Calu3 (cell line): ENCODE data around the gene DEFB132. TPM values are rescaled to one million over a fixed set of nuclear protein-coding genes. Genes with fewer than 3 reads are reported as not detected.

Source experiments
- BruUV-seq: library from RNA; stranded (reverse); fragments of 400-500 nt; replicated peaks from 2 replicates; lab custom pipeline; 2021; lab: Mats Ljungman, UMichigan
- CTCF ChIA-PET: fragments of 300-600 bp; sonication (Branson Sonifier 250); formaldehyde crosslinking; loops from one replicate; lab custom pipeline; 2022; ENCODE audit warnings: antibody characterized with exemption; lab: Charles Lee
- DNase-seq: peaks from one replicate; pipeline ENCODE4 v3.0.0; 2022
- H3K27ac Mint-ChIP-seq: one replicate; pipeline ENCODE4 v1.8.0; 2022; ENCODE audit warnings: mixed read lengths; ENCODE audit not compliant: unreplicated experiment
- H3K27me3 Mint-ChIP-seq: one replicate; pipeline ENCODE4 v1.8.0; 2022; ENCODE audit warnings: mixed read lengths; ENCODE audit not compliant: unreplicated experiment
- H3K36me3 Mint-ChIP-seq: one replicate; pipeline ENCODE4 v1.8.0; 2022; ENCODE audit warnings: mild to moderate bottlenecking, moderate library complexity, mixed read lengths; ENCODE audit not compliant: insufficient read depth, unreplicated experiment
- H3K4me1 Mint-ChIP-seq: one replicate; pipeline ENCODE4 v1.8.0; 2022; ENCODE audit warnings: mild to moderate bottlenecking, low read depth, mixed read lengths; ENCODE audit not compliant: unreplicated experiment
- H3K4me3 Mint-ChIP-seq: one replicate; pipeline ENCODE4 v1.8.0; 2022; ENCODE audit warnings: mild to moderate bottlenecking, low read depth, moderate library complexity, mixed read lengths; ENCODE audit not compliant: unreplicated experiment
- H3K9me3 Mint-ChIP-seq: one replicate; pipeline ENCODE4 v1.8.0; 2022; ENCODE audit warnings: low read depth, mixed read lengths; ENCODE audit not compliant: unreplicated experiment
- intact Hi-C: fragments of 100-400 bp; cut with micrococcal nuclease; formaldehyde crosslinking; loops from one replicate; pipeline ENCODE4 v1.10.0; 2022; ENCODE audit not compliant: unreplicated experiment
- total RNA-seq: library from RNA; stranded (reverse); gene quantifications from 2 replicates; pipeline ENCODE4 v1.2.3, GENCODE V29; 2022
- TF ChIP-seq, protein P1 (sequence below): fragments of 200-600 bp; IDR thresholded peaks from one replicate; pipeline ENCODE4 v1.8.0; 2022; ENCODE audit warnings: antibody characterized with exemption; ENCODE audit not compliant: unreplicated experiment

The DEFB132 gene
- total RNA-seq, 1 experiment from 2014 or later = not detected

DNA sequence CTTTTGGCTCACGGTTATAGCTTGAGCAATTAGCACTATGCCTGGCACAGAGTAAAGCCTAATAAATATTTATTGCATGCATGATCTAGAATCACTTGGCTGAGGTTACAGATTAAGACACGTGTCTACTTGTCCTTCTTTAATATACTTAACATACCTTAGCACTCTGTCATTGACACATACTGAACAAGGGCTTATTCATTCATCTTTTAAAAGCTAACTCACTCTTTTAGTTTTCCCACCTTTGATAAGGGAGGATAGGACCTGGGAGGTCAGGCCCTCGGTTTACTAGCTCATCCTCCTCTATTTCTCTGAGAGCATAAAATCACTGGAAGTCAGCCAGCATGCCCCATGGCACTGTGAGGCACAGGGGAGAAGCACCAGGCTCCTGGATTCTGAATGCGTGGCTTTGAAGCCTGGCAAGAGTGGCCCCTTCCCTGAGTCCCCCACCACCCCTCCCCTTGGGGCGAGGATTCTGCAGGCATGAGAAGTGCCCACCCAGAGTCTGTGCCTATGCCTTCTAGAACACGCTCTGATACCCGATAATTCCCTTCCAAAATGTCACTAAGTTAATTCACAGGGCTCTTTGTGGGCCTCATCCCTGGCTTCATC, 51.0 kb downstream of the DEFB132 start:
- BruUV-seq = no TSS peak
- CTCF ChIA-PET = no interaction called here
- intact Hi-C loops = no loop called here
- H3K4me1 Mint-ChIP-seq = peaks cover 14% of the 10 kb centered on the region
- TF ChIP-seq, protein P1, sequence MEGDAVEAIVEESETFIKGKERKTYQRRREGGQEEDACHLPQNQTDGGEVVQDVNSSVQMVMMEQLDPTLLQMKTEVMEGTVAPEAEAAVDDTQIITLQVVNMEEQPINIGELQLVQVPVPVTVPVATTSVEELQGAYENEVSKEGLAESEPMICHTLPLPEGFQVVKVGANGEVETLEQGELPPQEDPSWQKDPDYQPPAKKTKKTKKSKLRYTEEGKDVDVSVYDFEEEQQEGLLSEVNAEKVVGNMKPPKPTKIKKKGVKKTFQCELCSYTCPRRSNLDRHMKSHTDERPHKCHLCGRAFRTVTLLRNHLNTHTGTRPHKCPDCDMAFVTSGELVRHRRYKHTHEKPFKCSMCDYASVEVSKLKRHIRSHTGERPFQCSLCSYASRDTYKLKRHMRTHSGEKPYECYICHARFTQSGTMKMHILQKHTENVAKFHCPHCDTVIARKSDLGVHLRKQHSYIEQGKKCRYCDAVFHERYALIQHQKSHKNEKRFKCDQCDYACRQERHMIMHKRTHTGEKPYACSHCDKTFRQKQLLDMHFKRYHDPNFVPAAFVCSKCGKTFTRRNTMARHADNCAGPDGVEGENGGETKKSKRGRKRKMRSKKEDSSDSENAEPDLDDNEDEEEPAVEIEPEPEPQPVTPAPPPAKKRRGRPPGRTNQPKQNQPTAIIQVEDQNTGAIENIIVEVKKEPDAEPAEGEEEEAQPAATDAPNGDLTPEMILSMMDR = no peak
- no peak overlapping the region for H3K27ac Mint-ChIP-seq
- DNase-seq = no peak
- H3K27me3 Mint-ChIP-seq = no peaks in the 10 kb centered on the region
- H3K36me3 Mint-ChIP-seq = peaks cover 5% of the 10 kb centered on the region
- H3K4me3 Mint-ChIP-seq = no peak overlapping the region
- H3K9me3 Mint-ChIP-seq = no peaks in the 10 kb centered on the region

DNA sequence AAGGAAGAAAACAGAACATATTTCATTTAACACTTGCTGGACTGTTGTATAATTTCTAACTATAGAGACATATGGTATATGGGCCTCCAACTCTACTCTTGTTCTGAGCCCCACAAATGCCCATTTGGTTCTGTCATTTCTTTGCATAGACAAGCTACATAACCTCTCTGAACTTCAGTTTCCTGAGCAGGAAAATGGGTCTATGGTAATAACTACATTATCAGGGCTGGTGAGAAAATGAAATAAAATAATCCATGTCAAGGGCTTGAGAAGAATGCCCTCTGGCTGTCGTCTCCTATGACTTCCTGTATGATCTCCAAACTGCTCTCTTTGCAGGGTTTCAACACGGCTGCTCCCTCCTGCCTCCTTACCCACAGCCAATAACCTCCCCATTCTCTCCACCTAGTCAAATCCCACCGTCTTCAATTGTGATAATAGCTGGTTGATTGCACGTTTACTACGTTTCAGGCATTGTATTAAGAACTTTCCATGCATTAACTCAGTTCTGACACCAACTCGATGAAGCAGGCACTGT, 51.8 kb downstream of the DEFB132 start:
- Mint-ChIP-seq H3K9me3 (no peaks in the 10 kb centered on the region), H3K4me3 (no peak overlapping the region), H3K4me1 (peaks cover 19% of the 10 kb centered on the region), H3K27me3 (no peaks in the 10 kb centered on the region), H3K36me3 (peaks cover 5% of the 10 kb centered on the region), H3K27ac (no peak overlapping the region)
- CTCF ChIA-PET = no interaction called here
- no peak for DNase-seq
- no TSS peak for BruUV-seq
- intact Hi-C loops = no loop called here
- TF ChIP-seq, protein P1 = no peak

DNA sequence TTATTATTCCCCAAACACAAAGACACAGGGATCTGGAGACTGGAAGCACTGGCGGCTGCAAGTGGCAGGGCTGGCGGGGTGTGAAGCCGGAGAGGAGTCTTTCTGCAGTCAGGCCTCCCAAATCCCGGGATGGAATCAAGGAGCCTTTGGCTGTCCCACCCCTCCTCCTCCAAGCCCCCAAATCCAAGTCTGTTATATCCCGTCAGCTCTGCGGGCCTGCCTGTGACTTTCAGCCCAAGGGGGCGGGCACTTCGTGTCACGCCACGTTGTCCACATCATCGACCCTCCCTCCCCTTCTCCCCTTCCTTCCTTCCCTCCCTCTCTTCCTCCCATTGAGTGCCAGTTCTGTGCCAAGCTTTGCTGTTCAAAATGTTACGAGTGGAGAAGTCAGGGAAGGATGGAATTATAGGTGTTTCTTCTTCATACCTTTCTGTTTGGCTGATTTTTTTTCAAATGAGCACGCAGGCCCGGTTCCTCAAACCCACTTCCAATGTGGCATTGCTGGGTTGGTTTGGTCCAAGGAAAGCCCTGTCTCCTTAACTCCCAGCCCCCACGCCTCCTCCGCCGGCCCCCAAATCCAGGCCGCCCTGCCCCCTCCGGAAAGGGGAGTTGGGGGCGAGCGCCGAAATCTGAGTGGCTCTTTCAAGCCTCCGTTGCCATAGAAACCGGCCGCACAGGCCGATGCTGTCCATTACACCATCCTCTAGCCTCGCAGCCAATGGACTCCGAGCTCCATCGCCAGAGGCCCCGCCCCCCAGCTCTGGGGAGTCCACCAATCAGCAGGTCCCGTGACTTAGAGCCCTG, 52.5 kb downstream of the DEFB132 start:
- Mint-ChIP-seq H3K27me3 (no peaks in the 10 kb centered on the region), H3K4me1 (peaks cover 19% of the 10 kb centered on the region), H3K4me3 (no peak overlapping the region), H3K9me3 (no peaks in the 10 kb centered on the region), H3K36me3 (peaks cover 5% of the 10 kb centered on the region), H3K27ac (no peak overlapping the region)
- BruUV-seq = no TSS peak
- CTCF ChIA-PET = no interaction called here
- DNase-seq = no peak
- TF ChIP-seq, protein P1 = no peak
- intact Hi-C loops = no loop called here

DNA sequence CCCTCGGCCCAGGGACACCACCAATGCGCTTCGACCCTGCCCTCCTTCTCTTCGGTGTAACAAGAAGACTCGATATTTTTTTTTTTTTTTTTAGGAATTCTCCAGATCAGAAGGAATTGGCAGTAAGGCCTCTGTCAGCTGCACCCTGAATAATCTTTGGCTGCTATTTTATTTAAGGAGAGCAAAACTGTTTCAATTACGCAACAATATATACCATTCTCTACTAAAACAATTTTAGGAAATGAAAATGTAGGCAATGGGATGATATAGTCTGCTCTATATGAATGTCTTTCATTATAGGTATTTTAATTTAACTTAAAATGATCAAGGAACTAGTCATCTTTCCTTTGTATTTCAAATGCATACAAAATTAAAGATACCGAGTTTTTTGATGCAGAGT, 53.1 kb downstream of the DEFB132 start:
- Mint-ChIP-seq H3K9me3 (no peaks in the 10 kb centered on the region), H3K4me1 (peaks cover 19% of the 10 kb centered on the region), H3K27ac (no peak overlapping the region), H3K4me3 (no peak overlapping the region), H3K27me3 (no peaks in the 10 kb centered on the region), H3K36me3 (peaks cover 5% of the 10 kb centered on the region)
- intact Hi-C loops = no loop called here
- no TSS peak for BruUV-seq
- TF ChIP-seq, protein P1 = no peak
- DNase-seq = no peak
- CTCF ChIA-PET = no interaction called here

Other genes starting within 250 kb of the DEFB132 start
- gene DEFB125, start 170.1 kb upstream of the DEFB132 start, total RNA-seq = not detected in 2 replicates
- gene DEFB126, start 115.1 kb upstream of the DEFB132 start, total RNA-seq = not detected in 2 replicates
- gene DEFB127, start 100.3 kb upstream of the DEFB132 start, total RNA-seq = not detected in 2 replicates
- not detected in 2 replicates for gene DEFB128, start 68.0 kb upstream of the DEFB132 start, total RNA-seq
- not detected in 2 replicates for gene DEFB129, start 30.5 kb upstream of the DEFB132 start, total RNA-seq
- 7.3 and 8.8 TPM in 2 replicates for gene C20orf96, start 33.0 kb downstream of the DEFB132 start, total RNA-seq
- gene ZCCHC3, start 39.8 kb downstream of the DEFB132 start, total RNA-seq = 10.9 and 11.1 TPM in 2 replicates
- 13.6 and 14.5 TPM in 2 replicates for gene SOX12, start 67.8 kb downstream of the DEFB132 start, total RNA-seq
- gene NRSN2, start 89.4 kb downstream of the DEFB132 start, total RNA-seq = 0.42 and 0.51 TPM in 2 replicates
- 47.2 and 53.0 TPM in 2 replicates for gene TRIB3, start 123.0 kb downstream of the DEFB132 start, total RNA-seq
- 142 and 144 TPM in 2 replicates for gene RBCK1, start 150.6 kb downstream of the DEFB132 start, total RNA-seq
- 15.0 and 18.7 TPM in 2 replicates for gene TBC1D20, start 204.8 kb downstream of the DEFB132 start, total RNA-seq